Lung (tissue), 12 donors: ENCODE data around the gene LMO1. TPM values are rescaled to one million over a fixed set of nuclear protein-coding genes. Genes with fewer than 3 reads are reported as not detected.

Experiments
- ATAC-seq: fragments of 200-7000 bp; cut with Tn5 transposase; one replicate; pipeline ENCODE4 v1.9.1; 2020; ENCODE audit warnings: moderate number of reproducible peaks; ENCODE audit not compliant: insufficient read depth, low FRiP score
- DNase-seq, 3 donors: peaks; one replicate each; pipeline ENCODE4 v3.0.0-alpha.2; 2013 to 2017
- H3K27ac ChIP-seq, 2 donors: one replicate each; pipeline ENCODE4 v1.5.1; 2013; ENCODE audit warnings: mild to moderate bottlenecking in 2 of 2, moderate library complexity in 2 of 2, control low read depth in 1 of 2, inconsistent platforms in 1 of 2, low read depth in 1 of 2, low read length in 1 of 2
- H3K27me3 ChIP-seq, 3 donors: one replicate each; pipeline ENCODE4 v1.5.1; 2013; ENCODE audit warnings: low read length in 2 of 3; ENCODE audit not compliant: control insufficient read depth in 3 of 3, insufficient read depth in 3 of 3
- H3K36me3 ChIP-seq, 4 donors: one replicate each; pipeline ENCODE4 v1.5.1; 2013; ENCODE audit warnings: low read length in 4 of 4, mild to moderate bottlenecking in 1 of 4, moderate library complexity in 1 of 4; ENCODE audit not compliant: control insufficient read depth in 4 of 4, insufficient read depth in 4 of 4
- H3K4me1 ChIP-seq, 5 donors: one replicate each; pipeline ENCODE4 v1.5.1; 2013; ENCODE audit warnings: low read length in 5 of 5, mild to moderate bottlenecking in 2 of 5, moderate library complexity in 1 of 5; ENCODE audit not compliant: control insufficient read depth in 5 of 5, insufficient read depth in 5 of 5
- H3K4me3 ChIP-seq: one replicate; pipeline ENCODE4 v1.5.1; 2013; ENCODE audit warnings: mild to moderate bottlenecking, control low read depth, moderate library complexity
- H3K9ac ChIP-seq, 2 donors: one replicate each; pipeline ENCODE4 v1.5.1; 2013; ENCODE audit warnings: low read length in 2 of 2, control low read depth in 1 of 2; ENCODE audit not compliant: insufficient read depth in 1 of 2
- H3K9me3 ChIP-seq, 4 donors: one replicate each; pipeline ENCODE4 v1.5.1; 2013; ENCODE audit warnings: low read length in 3 of 4, mild to moderate bottlenecking in 1 of 4, moderate library complexity in 1 of 4; ENCODE audit not compliant: control insufficient read depth in 4 of 4, insufficient read depth in 3 of 4
- WGBS, 2 donors: extraction: QIAGEN DNeasy Blood & Tissue Kit; methylation state at CpG; one replicate each; pipeline ENCODE4 v1.1.7; 2013; 5-methylcytosine and 5-hydroxymethylcytosine counted together
- polyA plus RNA-seq, 2 donors: library from polyadenylated mRNA; stranded (reverse); fragments of 200-250 nt; gene quantifications; one replicate each; pipeline ENCODE4 v1.2.1, GENCODE V29; 2013
- total RNA-seq, 2 donors: library from RNA; depleted of rRNA in 1 of 2; stranded (reverse); fragments of >200 nt in 1 of 2; gene quantifications; one replicate each; pipeline ENCODE4 v1.2.1, GENCODE V29; 2014 to 2021
- TF ChIP-seq, protein P1 (sequence below): IDR thresholded peaks from 2 replicates; pipeline ENCODE4 v1.5.1; 2012; ENCODE audit warnings: mild to moderate bottlenecking; ENCODE audit errors: control extremely low read depth, extremely low read depth
- donor health status: control.
- donor health status: control.
- donor health status: Bipolar disorder and iron deficiency.
- donor health status: healthy.
- donor health status: DM: yes; HTN: yes; CAD: no.

The LMO1 gene
- total and polyA plus RNA-seq, 4 donors, result 0.26 to 0.34 TPM; not detected in 2

DNA sequence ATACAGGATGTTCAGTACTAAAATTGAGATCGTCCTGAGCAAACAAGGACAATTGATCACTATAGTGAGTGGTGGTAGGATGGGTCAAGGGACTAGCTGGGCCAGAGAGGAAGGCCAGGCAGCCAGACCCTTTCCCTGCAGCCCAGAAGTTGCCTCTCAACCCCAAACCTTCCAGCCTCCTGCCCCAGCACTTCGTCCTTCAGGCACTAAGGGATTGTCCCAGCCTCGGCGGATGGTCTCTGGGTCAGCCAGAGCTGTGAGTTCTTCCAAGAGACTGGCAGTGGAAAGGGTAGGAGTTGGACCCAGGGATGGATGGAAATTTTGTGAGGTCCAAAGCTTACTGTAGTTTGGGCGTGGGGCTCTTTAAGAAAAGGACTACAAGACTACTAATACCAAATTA lies 3.6 kb upstream of the LMO1 start:
- WGBS, 2 donors, result 90 to 93% methylated on average over 5 of the region's 5 CpGs
- Histone ChIP-seq H3K27me3 (peaks cover 36 to 73% (median 70%) of the 10 kb centered on the region in 3 donors), H3K36me3 (no peaks in the 10 kb centered on the region), H3K4me3 (no peak overlapping the region), H3K4me1 (peaks cover 0 to 17% (median 5%) of the 10 kb centered on the region in 5 donors), H3K9me3 (no peaks in the 10 kb centered on the region), H3K27ac (no peak overlapping the region), H3K9ac (no peak overlapping the region)
- ATAC-seq (no peak), DNase-seq (no peak)
- TF ChIP-seq, protein P1, sequence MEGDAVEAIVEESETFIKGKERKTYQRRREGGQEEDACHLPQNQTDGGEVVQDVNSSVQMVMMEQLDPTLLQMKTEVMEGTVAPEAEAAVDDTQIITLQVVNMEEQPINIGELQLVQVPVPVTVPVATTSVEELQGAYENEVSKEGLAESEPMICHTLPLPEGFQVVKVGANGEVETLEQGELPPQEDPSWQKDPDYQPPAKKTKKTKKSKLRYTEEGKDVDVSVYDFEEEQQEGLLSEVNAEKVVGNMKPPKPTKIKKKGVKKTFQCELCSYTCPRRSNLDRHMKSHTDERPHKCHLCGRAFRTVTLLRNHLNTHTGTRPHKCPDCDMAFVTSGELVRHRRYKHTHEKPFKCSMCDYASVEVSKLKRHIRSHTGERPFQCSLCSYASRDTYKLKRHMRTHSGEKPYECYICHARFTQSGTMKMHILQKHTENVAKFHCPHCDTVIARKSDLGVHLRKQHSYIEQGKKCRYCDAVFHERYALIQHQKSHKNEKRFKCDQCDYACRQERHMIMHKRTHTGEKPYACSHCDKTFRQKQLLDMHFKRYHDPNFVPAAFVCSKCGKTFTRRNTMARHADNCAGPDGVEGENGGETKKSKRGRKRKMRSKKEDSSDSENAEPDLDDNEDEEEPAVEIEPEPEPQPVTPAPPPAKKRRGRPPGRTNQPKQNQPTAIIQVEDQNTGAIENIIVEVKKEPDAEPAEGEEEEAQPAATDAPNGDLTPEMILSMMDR, result no peak

DNA sequence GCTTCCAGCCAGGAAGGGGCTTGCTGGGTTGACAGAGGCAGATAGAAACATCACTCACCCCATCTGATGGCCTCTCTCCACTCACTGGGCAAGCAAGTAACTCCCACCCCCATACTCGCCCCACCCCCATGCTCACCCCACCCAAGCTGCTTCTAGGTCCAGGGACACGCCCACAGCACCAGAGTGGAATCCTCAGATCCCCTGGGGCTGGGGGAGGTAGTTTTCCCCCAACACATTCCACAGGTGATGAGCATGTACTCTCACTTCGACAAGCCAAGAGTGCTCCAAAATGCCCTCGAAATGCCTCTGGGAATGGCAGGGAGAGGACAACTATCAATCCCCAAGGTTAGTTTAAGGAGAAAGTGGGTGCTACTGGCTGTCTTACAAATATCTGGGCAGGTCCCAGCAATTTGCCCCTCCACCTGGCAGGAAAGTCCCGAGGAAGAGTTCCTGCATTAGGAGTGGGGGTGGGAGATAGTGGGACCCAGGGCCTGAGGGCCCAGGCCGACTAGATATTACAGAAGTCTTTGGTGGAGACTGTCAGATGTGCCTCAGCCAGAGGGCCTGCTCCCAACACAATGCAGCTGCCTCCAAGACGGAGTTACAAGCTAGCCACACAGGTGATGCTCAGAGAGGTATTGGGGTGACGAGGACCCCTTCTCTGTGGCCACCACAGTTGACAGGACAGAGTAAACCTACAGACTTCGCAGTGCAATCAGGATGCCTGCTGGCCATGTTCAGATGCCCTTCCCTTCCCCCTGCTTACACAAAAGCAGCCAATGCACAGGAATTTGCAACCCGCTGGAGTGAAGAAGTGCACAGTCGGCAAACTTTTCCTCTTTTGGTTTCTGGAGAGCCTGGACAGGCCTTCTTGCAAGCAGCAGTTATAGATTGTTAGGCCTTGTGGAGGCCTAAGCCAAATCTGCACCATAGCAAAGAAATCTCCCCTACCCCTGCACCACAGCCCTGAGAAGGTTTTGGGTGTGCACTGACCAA lies 2.9 kb upstream of the LMO1 start:
- H3K9ac ChIP-seq, result no peak overlapping the region
- peaks cover 0 to 20% (median 5%) of the 10 kb centered on the region in 5 donors for H3K4me1 ChIP-seq
- no peaks in the 10 kb centered on the region for H3K36me3 ChIP-seq
- WGBS, 2 donors, result 88 to 93% methylated on average over 11 of the region's 11 CpGs
- TF ChIP-seq, protein P1, result no peak
- peaks cover 38 to 75% (median 72%) of the 10 kb centered on the region in 3 donors for H3K27me3 ChIP-seq
- peak in 1 of 3 donors; percentile 22 for DNase-seq
- no peak overlapping the region for H3K27ac ChIP-seq
- ATAC-seq, result no peak
- H3K9me3 ChIP-seq, result no peaks in the 10 kb centered on the region
- H3K4me3 ChIP-seq, result no peak overlapping the region

DNA sequence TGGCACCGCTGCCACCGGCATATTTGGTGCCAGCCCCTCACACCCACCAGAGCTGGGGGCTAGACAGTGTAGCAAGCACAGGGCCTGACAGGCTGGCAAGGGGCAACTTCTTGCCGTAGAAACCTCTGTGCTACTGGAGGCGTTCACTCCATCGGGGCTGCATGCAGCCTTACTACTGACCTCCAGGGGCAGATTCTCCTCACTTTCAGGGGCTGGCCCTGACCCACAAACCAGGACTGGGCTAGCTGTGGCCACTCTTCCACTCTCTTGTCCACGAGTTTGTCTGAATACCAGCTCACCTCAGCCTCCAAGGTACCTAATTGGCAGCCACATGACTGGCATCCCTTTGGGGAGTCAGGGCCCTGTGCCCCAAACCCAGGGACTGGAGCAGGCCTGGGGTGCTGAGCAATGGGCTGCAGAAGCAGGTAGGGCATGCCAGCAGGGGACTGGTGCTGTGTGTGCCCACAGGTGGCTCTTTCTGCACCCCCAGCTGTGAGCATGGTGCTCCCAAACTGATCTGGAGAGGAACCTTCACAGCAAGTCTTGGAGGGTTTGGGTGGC lies 2.1 kb upstream of the LMO1 start:
- Histone ChIP-seq H3K9me3 (no peaks in the 10 kb centered on the region), H3K27me3 (peaks cover 44 to 75% (median 74%) of the 10 kb centered on the region in 3 donors), H3K27ac (no peak overlapping the region), H3K36me3 (no peaks in the 10 kb centered on the region), H3K4me3 (no peak overlapping the region), H3K4me1 (peaks cover 0 to 20% (median 5%) of the 10 kb centered on the region in 5 donors), H3K9ac (no peak overlapping the region)
- ATAC-seq (no peak), DNase-seq (no peak)
- WGBS, 2 donors, result 62 to 70% methylated on average over 6 of the region's 6 CpGs
- TF ChIP-seq, protein P1, result no peak
